Erythroblast (primary cell): Measurements from ENCODE around the gene TTC3.

Experiments
- GATA1 ChIP-seq: IDR thresholded peaks from 2 replicates; pipeline ENCODE4 v1.6.1; 2011; ENCODE audit warnings: low read depth, mild to moderate bottlenecking, control low read depth, low read length, moderate library complexity
- POLR2A ChIP-seq: IDR thresholded peaks from 2 replicates; pipeline ENCODE4 v1.6.1; 2011; ENCODE audit warnings: mild to moderate bottlenecking, low read length

DNA sequence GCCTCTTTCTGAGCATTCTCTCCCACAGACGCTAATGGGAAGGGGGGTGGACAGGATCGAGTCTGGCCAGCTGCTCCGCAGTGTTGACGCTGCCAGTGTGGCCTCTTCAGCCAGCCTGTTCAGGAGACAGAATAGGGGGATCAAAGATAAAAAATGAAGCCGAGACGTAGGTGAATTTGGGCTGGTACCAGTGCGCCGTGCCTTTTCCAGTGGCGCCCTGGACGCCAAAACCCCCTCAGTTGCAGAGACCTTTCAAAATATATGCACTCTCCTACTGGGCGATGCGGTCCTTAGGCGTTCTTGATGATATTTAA lies 1.1 kb downstream of the TTC3 start:
- TF ChIP-seq POLR2A (no peak), GATA1 (no peak)
